UCSD-AML1 (cell line): ENCODE data around the gene CEACAM19.
"Not testable (repeated sequence)": the region's sequence is repeated elsewhere in the genome, so short reads cannot be mapped to it uniquely, and the experiment has no call there.

Source experiments
- DNase-seq: peaks from one replicate; lab custom pipeline; 2025; ENCODE audit not compliant: unreplicated experiment; lab: John Stamatoyannopoulos, UW

The CEACAM19 gene

GRCh38 chr19:44720396-44720795, 49.1 kb downstream of the CEACAM19 start:
- not testable (repeated sequence) for DNase-seq

- no peak for DNase-seq
Measured at GRCh38 chr19:44720945-44721344, 49.7 kb downstream of the CEACAM19 start.

- not testable (repeated sequence) for DNase-seq
Measured at GRCh38 chr19:44721369-44721768, 50.1 kb downstream of the CEACAM19 start.

- DNase-seq = peak; percentile 91
Measured at GRCh38 chr19:44722131-44723121, 51.1 kb downstream of the CEACAM19 start.

- no peak for DNase-seq
Measured at GRCh38 chr19:44723299-44723951, 52.1 kb downstream of the CEACAM19 start.

- peak; percentile 88 for DNase-seq
Measured at GRCh38 chr19:44723952-44724319, 52.7 kb downstream of the CEACAM19 start.

- peak; percentile 25 for DNase-seq
Measured at GRCh38 chr19:44725251-44725650, 54.0 kb downstream of the CEACAM19 start.

GRCh38 chr19:44725684-44726083, 54.4 kb downstream of the CEACAM19 start:
- no peak for DNase-seq

GRCh38 chr19:44726465-44726864, 55.2 kb downstream of the CEACAM19 start:
- DNase-seq = no peak

- peak; percentile 28 for DNase-seq
Measured at GRCh38 chr19:44728178-44728577, 56.9 kb downstream of the CEACAM19 start.

GRCh38 chr19:44729516-44730033, 58.3 kb downstream of the CEACAM19 start:
- DNase-seq = no peak

- no peak for DNase-seq
Measured at GRCh38 chr19:44731081-44731480, 59.8 kb downstream of the CEACAM19 start.

- DNase-seq = no peak
Measured at GRCh38 chr19:44731622-44732021, 60.3 kb downstream of the CEACAM19 start.

- peak; percentile 23 for DNase-seq
Measured at GRCh38 chr19:44732235-44733014, 61.1 kb downstream of the CEACAM19 start.
